Measurements from ENCODE around the gene HBD.

GRCh38 chr11:5223146-5223545, 11.1 kb downstream of the HBD start:
- TF ChIP-seq, protein P1, sequence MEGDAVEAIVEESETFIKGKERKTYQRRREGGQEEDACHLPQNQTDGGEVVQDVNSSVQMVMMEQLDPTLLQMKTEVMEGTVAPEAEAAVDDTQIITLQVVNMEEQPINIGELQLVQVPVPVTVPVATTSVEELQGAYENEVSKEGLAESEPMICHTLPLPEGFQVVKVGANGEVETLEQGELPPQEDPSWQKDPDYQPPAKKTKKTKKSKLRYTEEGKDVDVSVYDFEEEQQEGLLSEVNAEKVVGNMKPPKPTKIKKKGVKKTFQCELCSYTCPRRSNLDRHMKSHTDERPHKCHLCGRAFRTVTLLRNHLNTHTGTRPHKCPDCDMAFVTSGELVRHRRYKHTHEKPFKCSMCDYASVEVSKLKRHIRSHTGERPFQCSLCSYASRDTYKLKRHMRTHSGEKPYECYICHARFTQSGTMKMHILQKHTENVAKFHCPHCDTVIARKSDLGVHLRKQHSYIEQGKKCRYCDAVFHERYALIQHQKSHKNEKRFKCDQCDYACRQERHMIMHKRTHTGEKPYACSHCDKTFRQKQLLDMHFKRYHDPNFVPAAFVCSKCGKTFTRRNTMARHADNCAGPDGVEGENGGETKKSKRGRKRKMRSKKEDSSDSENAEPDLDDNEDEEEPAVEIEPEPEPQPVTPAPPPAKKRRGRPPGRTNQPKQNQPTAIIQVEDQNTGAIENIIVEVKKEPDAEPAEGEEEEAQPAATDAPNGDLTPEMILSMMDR (IDR thresholded peaks at IDR 0.05), result no peak
- TF ChIP-seq POLR2A (IDR thresholded peaks at IDR 0.05), result no peak

Measured in heart left ventricle (tissue), 13 donors.